Measurements from ENCODE around the gene TNNI3K. TPM values are rescaled to one million over a fixed set of nuclear protein-coding genes. Genes with fewer than 3 reads are reported as not detected.
"Not testable (repeated sequence)": the region's sequence is repeated elsewhere in the genome, so short reads cannot be mapped to it uniquely, and the experiment has no call there.

The TNNI3K gene
- total RNA-seq, 1 donor, result 1.3 TPM

DNA sequence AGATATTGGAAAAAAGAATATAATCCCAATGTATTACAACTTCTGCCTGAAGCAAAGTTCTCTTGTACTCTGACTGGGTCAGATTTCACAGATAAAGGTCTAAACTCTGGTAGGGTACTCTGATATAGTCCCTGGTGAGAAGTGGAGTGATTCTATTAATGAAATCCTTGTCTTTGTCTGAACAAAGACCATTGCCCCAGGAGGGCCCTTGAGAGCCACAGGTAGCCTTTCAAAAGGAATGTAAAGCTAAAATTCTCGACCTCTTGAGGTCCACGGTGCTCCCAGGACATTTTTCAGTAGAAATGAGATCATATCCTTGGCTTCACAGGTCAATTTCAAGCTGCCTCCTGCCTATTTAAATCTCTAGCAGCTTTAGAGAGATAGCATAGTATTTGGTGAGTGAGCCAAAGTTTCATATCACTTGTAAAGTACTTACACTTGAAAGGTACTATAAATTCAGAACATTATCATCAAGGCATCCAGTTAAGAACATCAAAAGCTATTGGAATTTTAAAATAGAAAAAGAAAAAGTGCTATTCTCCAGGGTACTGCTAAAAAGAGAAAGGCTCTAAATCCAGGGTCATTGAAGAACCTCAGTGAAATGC is 10.1 kb downstream of the TNNI3K start:
- H3K4me3 ChIP-seq (ENCODE audit: low read depth, low read length), result no peak overlapping the region
- no peak for DNase-seq (ENCODE audit: low read depth)
- TF ChIP-seq, protein P1, sequence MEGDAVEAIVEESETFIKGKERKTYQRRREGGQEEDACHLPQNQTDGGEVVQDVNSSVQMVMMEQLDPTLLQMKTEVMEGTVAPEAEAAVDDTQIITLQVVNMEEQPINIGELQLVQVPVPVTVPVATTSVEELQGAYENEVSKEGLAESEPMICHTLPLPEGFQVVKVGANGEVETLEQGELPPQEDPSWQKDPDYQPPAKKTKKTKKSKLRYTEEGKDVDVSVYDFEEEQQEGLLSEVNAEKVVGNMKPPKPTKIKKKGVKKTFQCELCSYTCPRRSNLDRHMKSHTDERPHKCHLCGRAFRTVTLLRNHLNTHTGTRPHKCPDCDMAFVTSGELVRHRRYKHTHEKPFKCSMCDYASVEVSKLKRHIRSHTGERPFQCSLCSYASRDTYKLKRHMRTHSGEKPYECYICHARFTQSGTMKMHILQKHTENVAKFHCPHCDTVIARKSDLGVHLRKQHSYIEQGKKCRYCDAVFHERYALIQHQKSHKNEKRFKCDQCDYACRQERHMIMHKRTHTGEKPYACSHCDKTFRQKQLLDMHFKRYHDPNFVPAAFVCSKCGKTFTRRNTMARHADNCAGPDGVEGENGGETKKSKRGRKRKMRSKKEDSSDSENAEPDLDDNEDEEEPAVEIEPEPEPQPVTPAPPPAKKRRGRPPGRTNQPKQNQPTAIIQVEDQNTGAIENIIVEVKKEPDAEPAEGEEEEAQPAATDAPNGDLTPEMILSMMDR (IDR thresholded peaks at IDR 0.05; ENCODE audit: insufficient read depth, low read depth, low read length), result no peak

DNA sequence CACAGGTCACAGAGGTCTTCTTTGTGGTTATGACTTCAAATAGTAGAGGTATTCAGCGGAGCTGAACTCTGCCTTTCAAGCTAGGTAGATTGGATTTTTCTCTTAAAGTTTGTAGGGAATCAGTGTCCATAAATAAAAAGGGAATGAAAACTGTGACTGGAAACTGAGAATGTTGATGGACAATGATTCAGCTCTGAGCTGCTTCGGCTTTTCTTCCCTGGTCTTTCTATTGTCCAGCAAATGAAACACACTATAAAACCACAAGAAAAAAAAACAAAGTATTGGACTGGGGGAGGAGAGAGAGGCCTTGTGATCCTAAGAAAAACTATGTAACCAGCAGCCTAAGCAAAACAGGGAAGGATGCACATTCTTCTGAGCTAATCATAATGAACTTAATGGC is 11.1 kb downstream of the TNNI3K start:
- no peak overlapping the region for H3K4me3 ChIP-seq (ENCODE audit: low read depth, low read length)
- TF ChIP-seq, protein P1 (IDR thresholded peaks at IDR 0.05; ENCODE audit: insufficient read depth, low read depth, low read length), result no peak
- no peak for DNase-seq (ENCODE audit: low read depth)

DNA sequence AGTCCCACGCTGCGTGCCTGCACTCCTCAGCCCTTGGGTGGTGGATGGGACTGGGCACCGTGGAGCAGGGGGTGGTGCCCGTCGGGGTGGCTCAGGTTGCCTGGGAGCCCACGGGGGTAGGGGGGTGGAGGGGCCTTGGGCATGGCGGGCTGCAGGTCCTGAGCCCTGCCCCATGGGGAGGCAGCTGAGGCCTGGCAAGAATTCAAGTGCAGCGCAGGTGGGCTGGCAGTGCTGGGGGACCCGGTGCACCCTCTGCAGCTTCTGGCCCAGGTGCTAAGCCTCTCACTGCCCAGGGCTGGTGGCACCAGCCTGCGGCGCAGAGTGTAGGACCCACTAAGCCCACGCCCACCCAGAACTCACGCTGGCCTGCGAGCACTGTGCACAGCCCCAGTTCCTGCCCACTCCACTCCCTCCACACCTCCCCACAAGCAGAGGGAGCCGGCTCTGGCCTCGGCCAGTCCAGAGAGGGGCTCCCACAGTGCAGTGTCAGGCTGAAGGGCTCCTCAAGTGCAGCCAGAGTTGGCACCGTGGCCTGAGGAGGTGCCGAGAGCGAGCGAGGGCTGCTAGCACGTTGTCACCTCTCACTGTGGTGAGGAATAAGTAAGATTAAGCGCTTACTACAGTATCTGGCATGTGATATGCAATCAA is 12.8 kb downstream of the TNNI3K start:
- no peak for DNase-seq (ENCODE audit: low read depth)

DNA sequence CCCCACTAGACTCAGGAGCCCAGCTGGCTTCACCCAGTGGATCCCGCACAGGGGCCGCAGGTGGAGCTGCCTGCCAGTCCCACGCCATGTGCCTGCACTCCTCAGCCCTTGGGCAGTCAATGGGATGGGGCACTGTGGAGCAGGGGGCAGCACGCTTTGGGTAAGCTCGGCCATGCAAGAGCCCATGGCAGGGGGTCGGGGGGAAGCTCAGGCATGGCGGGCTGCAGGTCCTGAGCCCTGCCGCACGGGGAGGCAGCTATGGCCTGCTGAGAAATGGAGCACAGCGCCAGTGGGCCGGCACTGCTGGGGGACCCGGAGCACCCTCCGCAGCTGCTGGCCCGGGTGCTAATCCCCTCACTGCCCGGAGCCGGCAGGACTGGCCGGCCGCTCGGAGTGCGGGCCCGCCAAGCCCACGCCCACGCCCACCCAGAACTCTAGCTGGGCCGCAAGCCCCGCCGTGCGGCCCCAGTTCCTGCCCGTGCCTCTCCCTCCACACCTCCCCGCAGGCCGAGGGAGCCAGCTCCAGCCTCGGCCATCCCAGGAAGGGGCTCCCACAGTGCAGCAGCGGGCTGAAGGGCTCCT is 18.1 kb downstream of the TNNI3K start:
- not testable (repeated sequence) for H3K4me3 ChIP-seq (ENCODE audit: low read depth, low read length); DNase-seq (ENCODE audit: low read depth)

More for the DNA sequence above, 12.8 kb downstream of the TNNI3K start:
- H3K4me3 ChIP-seq (ENCODE audit: low read depth, low read length), result no peak overlapping the region
- TF ChIP-seq, protein P1 (IDR thresholded peaks at IDR 0.05; ENCODE audit: insufficient read depth, low read depth, low read length), result no peak

DNA sequence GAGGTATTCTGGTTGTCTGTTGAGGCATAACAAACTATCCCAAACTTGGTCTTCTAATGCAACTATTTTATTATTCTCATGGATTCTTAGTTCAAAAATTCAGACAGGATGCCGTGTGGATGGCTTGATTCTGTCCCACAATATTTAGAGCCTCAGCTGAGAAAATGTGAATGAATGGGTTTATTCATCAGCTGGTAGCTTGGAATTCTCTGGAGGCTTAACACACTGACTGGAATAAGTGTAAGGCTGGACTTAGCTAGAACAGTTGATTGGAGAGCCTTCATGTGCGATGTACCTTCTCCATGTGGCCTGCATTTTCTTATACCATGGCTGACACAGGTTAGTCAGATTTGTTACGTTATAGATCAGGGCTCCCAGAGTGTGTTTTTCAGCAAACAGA is 30.8 kb downstream of the TNNI3K start:
- no peak overlapping the region for H3K4me3 ChIP-seq (ENCODE audit: low read depth, low read length)
- no peak for DNase-seq (ENCODE audit: low read depth)
- TF ChIP-seq, protein P1 (IDR thresholded peaks at IDR 0.05; ENCODE audit: insufficient read depth, low read depth, low read length), result no peak

DNA sequence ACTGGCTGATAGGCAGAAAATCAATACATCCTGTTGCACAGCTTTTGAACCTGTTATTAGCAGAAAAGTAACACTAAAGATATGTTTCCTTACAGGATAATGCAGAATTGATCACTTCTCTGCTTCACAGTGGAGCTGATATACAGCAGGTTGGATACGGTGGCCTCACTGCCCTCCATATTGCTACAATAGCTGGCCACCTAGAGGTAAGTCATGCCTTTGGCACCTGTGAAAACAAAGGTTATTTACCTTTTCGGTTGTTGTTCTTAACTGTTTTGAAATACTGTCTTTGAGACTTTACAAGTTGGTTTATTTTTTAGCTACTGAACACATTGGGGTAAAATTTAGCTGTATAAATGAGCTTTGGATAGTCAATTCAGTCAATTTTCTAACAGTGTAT is 36.3 kb downstream of the TNNI3K start:
- no peak overlapping the region for H3K4me3 ChIP-seq (ENCODE audit: low read depth, low read length)
- TF ChIP-seq, protein P1 (IDR thresholded peaks at IDR 0.05; ENCODE audit: insufficient read depth, low read depth, low read length), result no peak
- DNase-seq (ENCODE audit: low read depth), result no peak

DNA sequence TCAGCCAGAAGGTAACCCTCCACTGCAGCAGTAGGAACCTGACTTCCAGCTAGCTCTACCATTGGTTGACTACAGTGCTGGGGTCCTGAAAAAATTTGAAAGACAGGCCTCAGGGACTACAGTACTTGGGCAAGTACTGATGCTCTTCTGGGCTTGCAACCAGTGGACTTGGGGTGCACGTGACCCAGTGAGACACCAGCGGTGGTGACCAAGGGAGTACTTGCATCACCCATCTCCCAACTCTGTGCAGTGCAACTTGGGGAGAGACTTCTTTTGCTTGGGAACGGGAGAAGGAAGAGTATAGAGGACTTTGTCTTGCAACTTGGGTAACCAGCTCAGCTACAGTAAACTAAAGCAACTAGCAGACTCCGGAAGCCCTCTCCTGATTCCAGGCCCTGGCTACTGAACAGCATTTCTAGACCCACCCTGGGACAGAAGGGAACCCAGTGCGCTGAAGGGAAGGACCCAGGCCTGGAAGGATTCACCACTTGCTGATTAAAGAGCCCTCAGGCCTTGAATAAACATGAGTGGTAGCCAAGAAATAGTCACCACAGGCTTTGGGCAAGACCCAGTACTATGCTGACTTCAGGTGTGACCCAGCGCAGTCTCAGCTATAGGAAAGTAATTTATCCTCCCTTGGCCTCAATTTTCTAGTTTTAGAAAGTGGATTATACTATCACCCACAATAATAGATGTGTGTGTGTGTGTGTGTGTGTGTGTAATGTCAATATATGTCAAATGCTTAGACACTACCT is 45.6 kb downstream of the TNNI3K start:
- no peak for DNase-seq (ENCODE audit: low read depth)
- no peak overlapping the region for H3K4me3 ChIP-seq (ENCODE audit: low read depth, low read length)
- TF ChIP-seq, protein P1 (IDR thresholded peaks at IDR 0.05; ENCODE audit: insufficient read depth, low read depth, low read length), result no peak
